A549 (cell line): ENCODE results near the gene PLAGL2. TPM values are rescaled to one million over a fixed set of nuclear protein-coding genes. Genes with fewer than 3 reads are reported as not detected.
"Not testable (repeated sequence)": the region's sequence is repeated elsewhere in the genome, so short reads cannot be mapped to it uniquely, and the experiment has no call there.

ENCODE experiments used
- ATAC-seq, 2 experiments: fragments of 200-7000 bp in 1 of 2; fragments of >200 bp in 1 of 2; cut with Nextera tagmentation in 1 of 2; cut with Tn5 transposase in 1 of 2; 3 replicates each; pipeline versions ENCODE4 v1.8.0 to v1.9.1; 2018 to 2020; ENCODE audit warnings: mild to moderate bottlenecking in 1 of 2, moderate library complexity in 1 of 2
- CTCF ChIA-PET: fragments of 300-600 bp; sonication (Branson Sonifier 250); formaldehyde crosslinking; extraction: SDS; loops from one replicate; lab custom pipeline; 2021; ENCODE audit warnings: antibody characterized with exemption, inconsistent platforms; lab: Yijun Ruan, JAX
- POLR2A ChIA-PET: fragments of 350-600 bp; formaldehyde crosslinking; extraction: SDS; loops from one replicate; lab custom pipeline; 2021; ENCODE audit warnings: antibody characterized with exemption, inconsistent platforms; lab: Yijun Ruan, JAX
- DNase-seq, 2 experiments: peaks; one replicate each; pipeline versions ENCODE4 v3.0.0 to v3.0.0-alpha.2; 2011 to 2016; ENCODE audit warnings: low read depth in 1 of 2, low spot score in 1 of 2
- FAIRE-seq: peaks from 2 replicates; lab custom pipeline; 2011; peaks lifted over from hg19 to GRCh38; lab: Jason Lieb, UNC
- H3K27ac ChIP-seq, 2 experiments: fragments of >200 bp; sonication (Bioruptor Twin); formaldehyde crosslinking; 3 replicates each; pipeline ENCODE4 v1.5.1; 2016 to 2017
- H3K4me1 ChIP-seq: fragments of >200 bp; sonication (Bioruptor Twin); formaldehyde crosslinking; 3 replicates; pipeline ENCODE4 v1.6.1; 2016
- H3K4me2 ChIP-seq: fragments of >200 bp; sonication (Bioruptor Twin); formaldehyde crosslinking; 3 replicates; pipeline ENCODE4 v1.6.1; 2016
- H3K4me3 ChIP-seq: fragments of >200 bp; sonication (Bioruptor Twin); formaldehyde crosslinking; 3 replicates; pipeline ENCODE4 v1.5.1; 2016
- H3K9me3 ChIP-seq: fragments of >200 bp; sonication (Bioruptor Twin); formaldehyde crosslinking; 3 replicates; pipeline ENCODE4 v1.6.1; 2016
- CBX2 ChIP-seq: fragments of 200-600 bp; sonication (generic); IDR thresholded peaks from 2 replicates; pipeline ENCODE4 v1.6.1; 2016; ENCODE audit warnings: low read depth, mild to moderate bottlenecking, borderline replicate concordance
- CBX8 ChIP-seq: fragments of 200-600 bp; sonication (generic); IDR thresholded peaks from 2 replicates; pipeline ENCODE4 v1.6.1; 2016
- CTCF ChIP-seq: fragments of >200 bp; sonication (Bioruptor Twin); formaldehyde crosslinking; IDR thresholded peaks from 3 replicates; pipeline ENCODE4 v1.5.1; 2016
- EHF ChIP-seq: fragments of 250-450 bp; sonication (Bioruptor Pico); IDR thresholded peaks from 2 replicates; pipeline ENCODE4 v1.5.0; 2020; ENCODE audit warnings: mild to moderate bottlenecking
- ESRRA ChIP-seq: fragments of 150-350 bp; IDR thresholded peaks from 2 replicates; pipeline ENCODE4 v1.6.1; 2014; ENCODE audit warnings: mild to moderate bottlenecking, low read length, borderline replicate concordance
- FOSB ChIP-seq: fragments of 250-450 bp; sonication (Bioruptor Pico); IDR thresholded peaks from 2 replicates; pipeline ENCODE4 v1.5.0; 2020; ENCODE audit warnings: mild to moderate bottlenecking, moderate library complexity
- HDAC2 ChIP-seq: fragments of 200-600 bp; sonication (generic); IDR thresholded peaks from 2 replicates; pipeline ENCODE4 v1.6.1; 2016
- HEYL ChIP-seq: fragments of 250-450 bp; sonication (Bioruptor Pico); IDR thresholded peaks from 2 replicates; pipeline ENCODE4 v1.8.0; 2021; ENCODE audit warnings: mild to moderate bottlenecking, moderate library complexity
- MAX ChIP-seq: IDR thresholded peaks from 2 replicates; pipeline ENCODE4 v1.6.1; 2012
- MAZ ChIP-seq: fragments of 150-350 bp; IDR thresholded peaks from 2 replicates; pipeline ENCODE4 v1.6.1; 2014; ENCODE audit warnings: antibody characterized with exemption, low read depth, low read length, borderline replicate concordance
- NPAS2 ChIP-seq: fragments of 250-450 bp; sonication (Bioruptor Pico); IDR thresholded peaks from 2 replicates; pipeline ENCODE4 v1.8.0; 2022; ENCODE audit warnings: mild to moderate bottlenecking, moderate library complexity, borderline replicate concordance
- NR3C1 ChIP-seq: fragments of >200 bp; sonication (Bioruptor Twin); formaldehyde crosslinking; IDR thresholded peaks from 3 replicates; pipeline ENCODE4 v1.6.1; 2017
- POLR2A ChIP-seq: IDR thresholded peaks from 2 replicates; pipeline ENCODE4 v1.6.1; 2012; ENCODE audit warnings: mild to moderate bottlenecking, low read length
- POLR2AphosphoS2 ChIP-seq: conservative IDR thresholded peaks from 2 replicates; pipeline ENCODE4 v1.6.1; 2012; ENCODE audit warnings: low read length, improper control_type of control experiment, inconsistent platforms
- RCOR1 ChIP-seq: fragments of 150-350 bp; IDR thresholded peaks from 2 replicates; pipeline ENCODE4 v1.6.1; 2014; ENCODE audit warnings: antibody characterized with exemption, low read length, low read depth
- RFX5 ChIP-seq: fragments of 450-650 bp; IDR thresholded peaks from 2 replicates; pipeline ENCODE4 v1.7.1; 2014; ENCODE audit warnings: antibody characterized with exemption, mild to moderate bottlenecking, moderate library complexity
- RNF2 ChIP-seq: fragments of 200-600 bp; sonication (generic); IDR thresholded peaks from 2 replicates; pipeline ENCODE4 v1.6.1; 2016; ENCODE audit warnings: low read depth, mild to moderate bottlenecking, antibody characterized with exemption, moderate library complexity, borderline replicate concordance
- SREBF2 ChIP-seq: fragments of 450-650 bp; IDR thresholded peaks from 2 replicates; pipeline ENCODE4 v1.6.1; 2014; ENCODE audit warnings: mild to moderate bottlenecking, moderate library complexity
- ZNF302 ChIP-seq: fragments of 250-450 bp; sonication (Bioruptor Pico); IDR thresholded peaks from 2 replicates; pipeline ENCODE4 v1.9.0; 2021; ENCODE audit warnings: inconsistent platforms, mild to moderate bottlenecking, moderate library complexity
- WGBS: methylation state at CpG from one replicate; pipeline ENCODE4 v1.1.6; 2017; ENCODE audit errors: missing lambda C conversion rate; 5-methylcytosine and 5-hydroxymethylcytosine counted together
- polyA plus RNA-seq, 4 experiments: library from polyadenylated mRNA; depleted of rRNA in 3 of 4; stranded (reverse); fragments of >200 nt; fragmentation: RNase III in 1 of 4; extraction: RNeasy Plus Mini Kit Qiagen cat#74134 plus additional on column Dnase treatment in 1 of 4; gene quantifications; 2 replicates in 3 of 4; 3 replicates in 1 of 4; pipeline ENCODE4 v1.2.3, GENCODE V29; 2011 to 2017
- TF ChIP-seq, protein P1 (sequence below): fragments of 250-450 bp; sonication (Bioruptor Pico); IDR thresholded peaks from 2 replicates; pipeline ENCODE4 v1.5.0; 2020; ENCODE audit warnings: low read depth, mild to moderate bottlenecking, moderate library complexity
- TF ChIP-seq, protein P2 (sequence below): IDR thresholded peaks from 2 replicates; pipeline ENCODE4 v1.6.1; 2012

PLAGL2 gene
- polyA plus RNA-seq, 2 of the 4 experiments (the other 2 are of a cell fraction), result 6.1 to 9.0 TPM

GRCh38 chr20:32248043-32248442 lies 40.5 kb upstream of the PLAGL2 start:
- no peaks in the 10 kb centered on the region for H3K9me3 ChIP-seq
- 78% methylated on average over 4 of the region's 5 CpGs for WGBS
- TF ChIP-seq ZNF302 (CRISPR knock-in tag), result no peak
- TF ChIP-seq POLR2AphosphoS2, result no peak
- TF ChIP-seq CBX8, result no peak
- TF ChIP-seq, protein P1, sequence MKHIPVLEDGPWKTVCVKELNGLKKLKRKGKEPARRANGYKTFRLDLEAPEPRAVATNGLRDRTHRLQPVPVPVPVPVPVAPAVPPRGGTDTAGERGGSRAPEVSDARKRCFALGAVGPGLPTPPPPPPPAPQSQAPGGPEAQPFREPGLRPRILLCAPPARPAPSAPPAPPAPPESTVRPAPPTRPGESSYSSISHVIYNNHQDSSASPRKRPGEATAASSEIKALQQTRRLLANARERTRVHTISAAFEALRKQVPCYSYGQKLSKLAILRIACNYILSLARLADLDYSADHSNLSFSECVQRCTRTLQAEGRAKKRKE, result no peak
- TF ChIP-seq CBX2, result no peak
- TF ChIP-seq POLR2A, result no peak
- TF ChIP-seq HDAC2, result no peak
- TF ChIP-seq FOSB, result no peak
- TF ChIP-seq ESRRA, result no peak
- TF ChIP-seq MAX, result no peak
- no peak for TF ChIP-seq CTCF
- TF ChIP-seq RNF2, result no peak
- CTCF ChIA-PET, result interaction anchor here (0.7 kb wide), 2 partner anchors 397 to 425 kb away, joined by 3 read pairs; no protein-coding TSS in a partner anchor
- POLR2A ChIA-PET, result no interaction called here
- no peak overlapping the region for H3K4me3 ChIP-seq
- FAIRE-seq (no peak), ATAC-seq (no peak; a peak in 1 of 6 replicates), DNase-seq (no peak)
- no peak overlapping the region for H3K4me2 ChIP-seq
- no peak overlapping the region for H3K27ac ChIP-seq
- H3K4me1 ChIP-seq, result peaks cover 7% of the 10 kb centered on the region; the same call in 2 of the 3 replicates

GRCh38 chr20:32246208-32246607 lies 38.7 kb upstream of the PLAGL2 start:
- H3K9me3 ChIP-seq, ATAC-seq, H3K27ac ChIP-seq, H3K4me1 ChIP-seq, FAIRE-seq, DNase-seq, H3K4me2 ChIP-seq, POLR2A ChIA-PET, H3K4me3 ChIP-seq: not testable (repeated sequence)
- CTCF ChIA-PET, result interaction anchor here (1.3 kb wide), 1 partner anchor 14 kb away, joined by 3 read pairs; no protein-coding TSS in a partner anchor
- WGBS, result 97% methylated on average over 5 of the region's 5 CpGs

GRCh38 chr20:32244959-32245358 lies 37.4 kb upstream of the PLAGL2 start:
- FAIRE-seq (no peak), ATAC-seq (no peak)
- Histone ChIP-seq H3K9me3 (no peaks in the 10 kb centered on the region), H3K4me1 (peaks cover 7% of the 10 kb centered on the region; the same call in 2 of the 3 replicates)
- TF ChIP-seq SREBF2, result no peak
- no peak for TF ChIP-seq FOSB
- TF ChIP-seq HEYL, result no peak
- TF ChIP-seq, protein P2, sequence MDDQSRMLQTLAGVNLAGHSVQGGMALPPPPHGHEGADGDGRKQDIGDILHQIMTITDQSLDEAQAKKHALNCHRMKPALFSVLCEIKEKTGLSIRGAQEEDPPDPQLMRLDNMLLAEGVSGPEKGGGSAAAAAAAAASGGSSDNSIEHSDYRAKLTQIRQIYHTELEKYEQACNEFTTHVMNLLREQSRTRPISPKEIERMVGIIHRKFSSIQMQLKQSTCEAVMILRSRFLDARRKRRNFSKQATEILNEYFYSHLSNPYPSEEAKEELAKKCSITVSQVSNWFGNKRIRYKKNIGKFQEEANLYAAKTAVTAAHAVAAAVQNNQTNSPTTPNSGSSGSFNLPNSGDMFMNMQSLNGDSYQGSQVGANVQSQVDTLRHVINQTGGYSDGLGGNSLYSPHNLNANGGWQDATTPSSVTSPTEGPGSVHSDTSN, result no peak
- TF ChIP-seq MAZ, result no peak
- no peak for TF ChIP-seq EHF (CRISPR knock-in tag)
- no peak for TF ChIP-seq RCOR1
- TF ChIP-seq, protein P1, result no peak
- no peak for TF ChIP-seq NR3C1
- no peak for TF ChIP-seq RFX5
- TF ChIP-seq NPAS2 (CRISPR knock-in tag), result no peak
- TF ChIP-seq, all 56 proteins: peak for 0
- H3K27ac ChIP-seq, result no peak overlapping the region
- no peak for DNase-seq
- CTCF ChIA-PET, result interaction anchor here (1.2 to 1.3 kb wide), 2 partner anchors 11 to 33 kb away, joined by 3 read pairs; no protein-coding TSS in a partner anchor
- POLR2A ChIA-PET, result no interaction called here
- no peak overlapping the region for H3K4me2 ChIP-seq
- WGBS, result 73% methylated on average over 4 of the region's 4 CpGs
- H3K4me3 ChIP-seq, result no peak overlapping the region
